Stimulated activated CD4-positive, alpha-beta T cell treated with anti-CD3 and anti-CD28 coated beads, Interleukin-2, amount 100 ng/mL, for 48 hours (primary cell): Measurements from ENCODE around the gene ST7.

Source experiments
- DNase-seq, 2 donors: peaks; one replicate each; pipeline ENCODE4 v3.0.0-alpha.2; 2020

ST7 gene

DNA sequence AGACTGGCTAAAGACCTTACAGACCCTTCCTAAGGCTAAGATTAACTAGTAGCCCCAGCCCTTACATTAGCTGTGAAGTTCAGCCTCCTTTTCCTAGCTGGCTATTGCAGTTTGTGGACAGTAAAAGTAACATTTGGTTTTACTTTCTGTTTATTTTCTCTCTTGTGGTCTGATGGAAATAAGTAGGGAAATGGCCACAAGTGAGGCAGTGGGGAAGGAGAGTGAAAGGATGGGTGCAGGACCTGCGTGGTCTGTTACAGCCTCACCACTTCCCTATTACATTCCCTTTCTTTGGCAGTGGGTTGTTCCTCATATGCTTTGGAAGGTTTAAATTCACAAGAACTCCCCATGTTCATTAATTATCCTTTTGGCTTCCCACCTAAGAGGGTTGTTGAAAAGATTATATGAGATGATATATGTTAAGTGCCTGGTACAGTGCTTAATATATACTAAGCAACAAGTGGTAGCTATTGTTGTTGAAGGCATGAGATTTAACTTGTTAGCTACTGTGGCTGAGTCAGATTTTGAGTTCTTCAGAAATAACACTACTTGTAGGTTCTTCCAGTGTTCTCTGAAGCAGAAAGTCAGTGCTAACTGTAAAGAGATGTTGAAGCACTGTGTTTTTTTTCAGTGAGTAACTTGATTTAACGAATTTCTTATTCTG lies 181.7 kb downstream of the ST7 start:
- no peak for DNase-seq

DNA sequence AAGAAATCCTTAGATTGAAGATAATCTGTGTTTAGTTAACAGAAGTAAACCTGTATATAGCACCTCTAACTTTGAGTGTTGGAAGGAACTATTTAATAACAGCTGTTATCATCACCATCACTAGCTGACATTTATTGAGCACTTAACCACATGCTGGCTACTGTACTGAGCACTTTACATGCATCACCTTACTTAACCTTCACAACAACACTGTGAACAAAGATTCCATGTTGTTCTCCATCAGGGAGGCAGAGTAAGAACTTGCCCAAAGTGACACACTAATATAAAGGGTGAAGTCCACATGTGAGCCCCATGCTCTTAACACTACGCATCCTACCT lies 182.2 kb downstream of the ST7 start:
- DNase-seq, result no peak

DNA sequence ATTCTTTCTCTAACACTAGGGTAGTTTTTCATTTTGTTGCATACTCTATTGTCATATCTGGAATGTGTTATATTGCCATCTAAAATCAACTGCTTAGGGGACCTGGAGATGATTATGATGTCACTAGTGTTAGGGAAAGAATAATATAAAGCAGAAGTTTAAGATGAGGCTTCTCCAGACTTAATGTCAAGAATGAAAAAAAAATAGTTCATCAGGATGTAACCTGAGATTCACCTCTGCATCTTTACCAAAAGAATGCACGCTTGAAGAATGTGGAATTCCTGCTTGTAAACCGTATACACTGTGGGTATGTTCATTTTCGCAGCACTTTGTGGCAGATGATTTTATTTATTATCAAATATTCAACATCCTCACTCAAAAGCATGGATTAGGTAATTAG lies 184.6 kb downstream of the ST7 start:
- DNase-seq, result no peak

DNA sequence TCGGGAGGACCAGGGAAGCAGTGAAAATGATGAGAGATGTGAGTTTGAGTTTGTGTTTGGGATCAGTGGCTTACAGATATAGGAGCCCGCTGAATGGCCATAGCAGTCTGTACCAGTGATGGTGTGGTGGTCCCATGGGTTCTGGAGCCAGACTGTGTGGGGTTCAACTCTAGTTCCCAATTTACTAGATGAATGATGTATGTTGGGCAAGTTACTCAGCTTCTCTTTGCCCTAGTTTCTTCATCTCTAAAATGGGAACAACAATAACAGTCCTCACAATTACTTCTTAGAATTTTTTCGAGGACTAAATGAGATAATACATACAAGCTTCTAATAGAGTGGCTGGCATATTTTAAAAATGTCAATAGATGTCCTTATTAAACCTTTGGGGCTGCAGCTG lies 185.2 kb downstream of the ST7 start:
- DNase-seq, result no peak

DNA sequence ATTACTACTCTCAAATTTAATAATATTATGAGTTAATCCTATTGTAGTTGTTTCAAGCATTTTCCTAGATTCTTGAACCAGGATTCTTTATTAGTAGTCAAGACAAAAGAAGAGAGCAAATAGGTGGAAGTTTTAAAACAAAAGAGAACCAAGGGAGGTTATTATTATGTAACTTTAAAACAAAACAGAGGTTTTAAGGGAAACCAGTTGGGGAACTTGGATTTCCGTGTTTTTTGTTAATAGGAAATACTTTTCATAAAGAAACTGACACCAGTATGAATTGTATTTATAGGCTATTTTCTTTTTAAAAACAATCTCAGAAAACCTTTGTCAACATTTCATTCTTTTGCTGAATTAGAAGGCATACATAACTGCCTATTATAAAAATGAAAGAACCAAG lies 185.7 kb downstream of the ST7 start:
- DNase-seq, result no peak

DNA sequence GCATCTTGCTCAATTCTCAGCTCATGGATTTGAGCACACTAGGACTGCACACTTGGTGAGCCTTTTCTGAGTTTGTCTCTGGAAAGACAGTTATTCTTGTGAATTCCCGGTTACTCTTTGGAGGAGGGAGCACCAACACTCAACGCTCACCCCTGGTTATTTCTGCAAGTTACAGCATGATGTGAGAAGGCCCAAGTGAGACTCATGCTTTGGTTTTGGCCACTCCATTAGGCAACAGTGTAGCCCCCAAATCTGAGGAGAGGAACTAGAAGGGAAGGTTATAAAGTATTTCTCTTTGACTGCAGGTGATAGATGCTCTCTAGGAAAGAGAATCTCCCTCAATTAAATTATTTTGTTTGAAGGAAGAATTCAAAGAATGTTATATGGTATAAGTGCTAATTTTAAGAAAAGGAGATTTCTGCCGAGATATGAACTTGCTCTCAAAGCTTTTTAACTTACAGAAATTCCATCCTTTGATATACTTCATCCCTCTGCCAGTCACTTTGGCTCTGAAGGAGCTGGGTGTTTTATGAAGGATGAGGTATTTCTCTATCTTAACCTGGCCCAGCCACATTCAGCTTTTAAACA lies 186.2 kb downstream of the ST7 start:
- DNase-seq, result no peak

DNA sequence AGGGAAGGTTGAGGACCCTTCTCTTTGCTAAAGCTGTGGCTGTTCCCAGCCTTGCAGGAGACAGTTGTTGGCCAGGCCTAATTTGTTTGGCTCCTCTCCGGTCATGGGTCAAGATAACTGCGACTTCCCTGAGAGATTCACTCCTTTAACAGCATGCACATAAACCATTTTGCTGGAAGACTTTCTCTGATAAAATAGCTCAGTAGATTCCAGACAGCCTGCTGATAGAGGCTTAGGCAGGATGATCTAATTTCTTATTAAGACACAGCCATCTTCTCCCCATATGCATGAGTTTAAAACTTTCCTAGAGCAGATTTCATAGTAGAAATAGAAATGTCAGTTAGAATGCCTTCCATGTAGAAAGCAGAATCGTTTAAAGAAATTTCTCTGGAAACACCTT lies 187.6 kb downstream of the ST7 start:
- DNase-seq, result no peak

DNA sequence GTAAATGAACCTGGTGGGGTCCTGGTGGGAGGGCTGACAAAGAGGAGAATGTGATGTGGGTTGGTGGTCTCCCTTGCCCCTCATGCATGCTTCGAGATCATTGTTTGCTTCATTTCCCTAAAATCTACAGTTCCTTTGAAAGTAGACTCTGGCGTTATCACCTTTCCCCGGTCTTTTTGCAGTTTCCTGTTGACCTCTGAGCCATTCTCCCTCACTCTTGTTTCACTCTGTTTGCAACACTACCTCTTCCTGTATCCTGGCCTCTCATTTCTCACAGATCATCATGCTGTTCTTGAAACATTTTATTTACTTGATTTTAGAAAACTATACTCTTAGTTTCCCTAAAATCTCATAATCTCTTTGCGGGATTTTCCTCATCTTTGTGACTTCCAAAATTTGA lies 189.8 kb downstream of the ST7 start:
- no peak for DNase-seq

DNA sequence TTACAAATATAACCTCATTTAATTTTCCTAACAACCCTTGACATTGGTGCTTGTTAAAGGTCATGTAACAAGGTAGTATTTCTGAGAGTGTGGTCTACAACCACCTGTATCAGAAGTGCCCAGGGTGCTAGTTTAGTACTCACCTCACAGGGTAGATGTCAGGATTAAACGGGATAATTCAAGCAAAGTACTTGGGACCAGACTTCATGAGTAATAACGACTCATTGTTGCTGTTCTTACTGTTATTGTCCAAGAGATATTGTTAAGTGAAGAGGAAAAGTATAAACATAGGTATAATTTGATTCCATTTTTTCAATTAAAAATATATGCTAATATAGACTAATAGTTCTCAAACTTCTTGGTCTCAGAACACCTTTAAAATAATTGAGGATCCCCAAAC lies 190.3 kb downstream of the ST7 start:
- no peak for DNase-seq

DNA sequence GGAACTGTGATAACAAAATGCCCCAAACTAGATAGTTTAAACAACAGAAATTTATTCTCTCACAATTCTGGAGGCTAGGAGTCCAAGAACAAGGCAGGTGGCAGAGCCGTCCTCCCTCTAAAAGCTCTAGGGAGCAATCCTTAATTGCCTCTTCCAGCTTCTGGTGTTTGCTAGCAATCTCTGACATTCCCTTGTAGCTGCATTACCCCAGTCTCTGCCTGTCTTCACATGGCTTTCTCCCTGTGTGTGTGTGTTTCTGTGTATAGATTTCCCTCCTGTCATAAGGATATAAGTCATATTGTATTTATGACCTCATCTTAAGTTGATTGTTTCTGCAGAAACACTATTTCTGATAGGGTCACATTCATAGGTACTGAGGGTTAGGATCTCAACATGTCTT lies 192.0 kb downstream of the ST7 start:
- no peak for DNase-seq

DNA sequence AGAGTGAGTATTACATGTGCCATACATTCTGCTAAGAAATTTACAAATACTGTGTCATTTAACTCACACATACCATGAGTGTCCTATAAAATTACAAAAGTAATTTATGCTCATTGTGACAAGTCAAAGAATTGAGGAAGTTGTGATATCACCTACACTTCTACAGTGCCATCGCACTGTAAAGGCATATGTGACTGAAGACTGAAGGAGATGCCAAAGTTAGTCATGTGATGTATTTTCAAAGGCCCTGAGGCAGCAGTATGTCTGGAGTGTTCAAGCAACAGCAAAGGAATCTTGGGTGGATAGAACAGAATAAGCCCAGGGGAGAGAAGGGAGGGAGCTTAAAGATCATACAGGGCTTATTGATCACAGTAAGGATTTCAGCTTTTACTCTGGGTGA lies 192.8 kb downstream of the ST7 start:
- no peak for DNase-seq

DNA sequence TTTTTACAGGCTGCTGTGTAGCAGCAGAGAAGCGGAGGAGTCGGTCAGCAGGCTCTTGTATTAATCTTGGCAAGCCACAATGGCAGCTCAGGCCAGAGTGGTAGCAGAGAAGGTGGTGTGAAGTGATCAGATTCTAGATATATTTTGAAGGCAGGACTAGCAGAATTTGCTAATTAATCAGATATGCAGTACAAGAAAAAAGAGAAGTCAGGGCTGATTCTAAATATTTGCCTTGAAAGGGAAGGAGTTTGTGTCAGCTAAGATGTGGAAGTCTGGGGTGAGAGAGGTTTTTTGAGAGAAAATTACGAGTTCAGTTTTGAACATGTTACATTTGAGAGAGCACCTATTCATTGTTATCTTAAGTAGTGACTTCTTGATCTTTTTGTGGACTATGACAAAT lies 193.2 kb downstream of the ST7 start:
- no peak for DNase-seq

DNA sequence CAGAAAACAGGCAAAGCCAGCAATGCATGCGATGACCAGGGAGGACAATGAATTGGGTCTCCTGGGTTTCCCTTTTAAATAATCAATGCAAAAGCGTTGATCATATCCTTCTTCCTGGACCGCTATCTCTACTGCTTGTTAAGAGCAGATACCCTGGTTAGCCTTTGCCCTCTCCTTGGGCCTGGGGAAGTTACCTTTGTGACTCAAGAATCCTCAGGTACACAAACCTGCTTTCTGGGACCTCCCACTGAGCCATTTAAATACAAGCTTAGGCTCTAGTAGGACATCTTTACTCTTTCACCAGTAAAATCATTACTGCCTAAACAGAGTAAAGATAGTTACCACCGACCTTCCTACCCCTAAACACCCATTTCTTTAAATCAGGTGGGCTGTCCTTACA lies 195.7 kb downstream of the ST7 start:
- no peak for DNase-seq

DNA sequence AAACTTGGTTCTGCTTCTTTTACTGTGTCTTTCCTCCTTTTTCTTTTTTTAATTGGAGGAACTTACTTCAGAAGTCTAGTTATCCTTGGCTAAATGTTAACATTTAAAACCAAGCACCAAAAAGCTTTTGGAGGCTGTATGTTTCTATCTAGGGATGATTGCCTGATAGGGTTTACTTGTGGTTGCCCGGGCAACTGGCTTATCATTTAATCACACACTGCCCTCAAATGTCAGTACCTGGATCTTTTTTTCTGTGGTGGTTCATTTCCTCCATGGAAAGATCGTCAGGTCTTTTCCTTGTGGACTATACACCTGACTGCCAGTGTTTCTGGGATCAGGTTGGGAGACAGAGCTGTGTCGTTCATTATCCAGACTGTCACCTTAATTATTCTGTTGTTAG lies 196.4 kb downstream of the ST7 start:
- no peak for DNase-seq

DNA sequence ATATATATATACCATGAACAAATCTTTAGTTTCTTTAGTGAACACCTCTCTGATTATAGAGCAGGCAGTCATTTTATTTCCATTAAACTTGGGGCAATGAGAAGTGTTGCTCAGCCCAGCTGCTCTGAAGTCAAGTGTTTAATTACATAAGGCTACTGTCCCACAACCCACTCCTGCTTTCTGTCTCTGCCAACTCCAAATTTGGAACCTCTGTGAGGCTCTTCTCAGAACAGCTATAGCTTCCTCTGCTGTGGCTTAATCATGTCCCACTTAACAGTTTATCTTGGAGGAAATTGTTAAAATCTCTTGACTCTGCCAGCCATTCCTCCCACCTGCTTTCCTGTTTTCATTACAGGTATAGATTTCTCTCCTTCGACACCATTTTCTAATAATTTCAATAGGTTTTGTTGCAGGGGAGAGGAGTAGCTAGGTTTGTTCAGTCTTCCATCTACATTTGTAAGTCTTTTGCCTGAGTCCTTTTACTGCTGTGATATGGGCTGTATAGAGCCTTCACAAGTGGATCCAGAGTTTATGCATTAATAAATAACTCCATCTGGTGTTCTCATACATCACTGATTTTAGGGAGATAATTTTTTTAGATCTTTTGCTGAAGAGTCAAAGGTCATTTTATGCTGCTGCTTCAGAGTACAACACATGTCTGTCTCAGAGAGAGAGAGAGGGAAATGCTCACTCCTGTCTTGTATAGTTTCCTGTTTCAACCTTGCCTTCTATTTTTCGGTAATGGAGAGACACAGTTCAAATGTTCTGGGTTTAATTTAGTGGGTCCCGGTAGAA lies 199.1 kb downstream of the ST7 start:
- no peak for DNase-seq

DNA sequence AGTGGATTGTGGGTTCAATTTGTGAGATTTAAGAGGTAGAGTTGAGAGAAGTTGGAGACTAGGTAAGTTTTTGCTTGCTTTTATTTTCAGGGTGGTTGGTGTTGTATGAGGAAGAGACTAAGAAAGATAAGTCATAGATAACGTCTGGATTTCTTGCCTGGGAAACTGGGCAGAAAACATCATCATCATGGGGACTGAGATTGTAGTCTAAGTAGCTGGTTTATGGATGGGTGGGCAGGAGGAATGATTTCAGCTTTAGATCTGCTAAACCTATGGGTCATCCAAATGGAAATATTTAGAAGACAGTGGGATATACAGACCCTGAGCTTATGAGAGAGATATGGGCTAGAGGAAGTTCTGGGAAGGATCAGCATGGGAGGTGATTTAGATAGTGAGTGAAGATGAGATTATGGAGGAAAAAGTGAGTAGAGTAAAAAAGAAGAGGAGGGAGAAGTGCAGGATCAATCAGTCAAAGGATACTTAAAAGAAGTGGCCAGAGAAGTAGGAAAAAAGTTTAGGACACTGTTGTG lies 199.8 kb downstream of the ST7 start:
- DNase-seq, result no peak

DNA sequence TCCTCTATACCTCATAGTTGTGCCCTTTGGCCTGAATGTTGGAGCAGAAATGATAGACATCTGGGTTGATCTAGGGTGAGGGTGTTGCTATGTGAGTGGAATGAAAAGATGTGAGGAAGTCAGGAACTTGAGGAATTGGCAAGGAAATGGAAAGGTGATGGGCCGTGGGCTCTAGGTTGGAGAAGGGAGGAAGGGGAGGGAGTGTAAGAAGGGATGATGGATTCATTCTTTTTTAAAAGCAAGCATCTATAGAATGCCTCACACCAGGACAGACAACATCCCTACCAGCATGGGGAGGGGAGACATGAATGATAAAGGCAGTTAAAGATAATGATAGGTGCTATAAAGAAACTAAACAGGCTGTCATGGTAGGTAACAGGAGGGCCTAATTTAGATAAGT lies 201.4 kb downstream of the ST7 start:
- DNase-seq, result no peak

DNA sequence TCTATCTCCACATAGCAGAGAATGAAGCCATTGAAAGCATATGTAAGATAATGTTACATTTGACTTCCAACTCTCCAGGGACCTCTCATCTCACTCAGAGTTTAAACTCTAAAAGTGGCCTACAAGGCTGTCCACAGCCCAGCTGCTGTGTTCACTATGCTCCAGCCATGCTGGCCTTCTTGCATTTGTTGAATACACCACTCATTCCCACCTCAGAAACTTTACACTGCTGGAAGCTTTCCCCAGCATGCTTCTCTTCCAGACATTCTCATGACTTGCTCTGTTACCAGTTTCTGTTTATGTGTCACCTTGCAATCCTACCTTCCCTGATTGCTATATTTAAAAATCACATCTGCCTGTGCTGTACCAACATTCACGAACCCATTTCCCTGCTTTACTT lies 202.4 kb downstream of the ST7 start:
- no peak for DNase-seq

DNA sequence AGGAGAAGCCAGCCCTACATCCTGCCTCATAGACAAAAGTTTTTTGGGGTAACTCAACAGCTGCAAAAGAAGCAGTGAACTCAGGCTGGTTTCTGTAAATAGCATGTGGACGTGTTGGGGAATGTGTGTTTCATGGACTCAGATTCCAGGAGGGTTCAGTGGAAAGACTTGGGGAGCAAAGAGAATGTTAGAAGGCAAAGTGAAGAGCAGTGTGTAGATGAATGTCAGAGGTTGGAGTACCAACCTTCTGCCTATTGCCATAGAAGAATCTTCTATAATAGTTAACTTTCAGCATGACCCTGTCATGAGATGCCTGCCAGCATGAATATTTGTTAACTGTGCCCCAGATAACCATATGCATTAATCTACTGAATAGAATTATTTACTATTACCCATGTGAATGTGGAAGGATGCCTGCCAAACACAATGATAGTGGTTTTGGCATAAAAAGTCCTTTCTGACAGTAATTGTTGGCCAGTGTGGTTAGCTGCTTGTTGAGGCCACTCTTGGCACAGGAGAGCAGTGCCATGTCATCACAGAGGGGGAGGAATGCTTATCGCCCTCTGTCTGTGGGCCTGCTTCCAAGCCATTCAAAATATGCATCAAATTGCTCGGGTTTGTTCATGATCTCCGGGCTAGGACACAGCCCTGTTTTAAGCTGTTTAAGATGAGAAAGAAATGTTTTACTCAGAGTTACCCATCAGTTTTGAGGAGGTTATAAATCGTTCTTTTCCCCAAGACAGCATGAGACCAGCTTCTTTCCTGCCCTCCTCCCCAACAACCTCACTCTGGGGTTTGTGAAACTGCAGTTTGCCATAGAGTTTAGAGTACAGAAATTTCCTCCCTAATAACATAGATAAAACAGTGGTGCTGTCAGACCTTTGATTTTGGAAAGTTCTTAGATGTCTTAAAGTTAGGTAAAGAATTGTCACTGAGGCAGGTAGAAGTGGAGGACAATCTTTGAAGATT lies 204.2 kb downstream of the ST7 start:
- DNase-seq, result no peak

DNA sequence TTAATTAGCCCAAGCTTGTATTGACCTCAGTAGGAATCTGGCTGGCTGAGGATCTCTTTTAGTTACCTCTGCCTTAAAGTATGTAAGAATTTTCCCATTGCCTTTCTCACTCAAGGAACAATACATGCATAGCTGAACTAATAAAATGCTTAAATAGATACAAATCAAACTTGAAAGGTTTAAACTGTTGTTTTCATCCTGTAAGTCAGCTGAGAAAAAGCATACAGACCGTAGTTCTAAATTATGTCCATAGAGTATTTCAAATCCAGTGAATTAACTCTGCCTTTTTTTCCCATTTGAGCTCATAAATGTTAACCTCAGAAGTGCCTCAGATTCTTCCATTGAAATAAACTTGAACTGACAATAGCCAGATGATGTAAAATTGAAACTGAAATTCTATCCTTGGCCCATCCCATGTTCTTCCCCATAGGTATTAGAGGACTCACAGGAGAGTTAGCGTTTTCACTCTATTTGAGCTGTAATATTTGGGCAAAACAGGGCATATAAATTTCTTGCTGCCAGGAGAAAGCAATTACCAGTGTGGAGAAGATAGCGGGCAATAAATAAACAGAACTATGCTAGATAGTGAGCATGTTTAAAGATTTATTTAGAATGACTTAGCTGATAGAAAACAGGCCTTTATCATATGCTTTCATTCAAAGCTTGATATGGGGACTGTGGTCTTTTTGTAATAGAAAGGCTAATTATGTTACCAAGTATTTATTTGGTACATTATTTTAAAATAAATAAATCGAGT lies 205.8 kb downstream of the ST7 start:
- no peak for DNase-seq

DNA sequence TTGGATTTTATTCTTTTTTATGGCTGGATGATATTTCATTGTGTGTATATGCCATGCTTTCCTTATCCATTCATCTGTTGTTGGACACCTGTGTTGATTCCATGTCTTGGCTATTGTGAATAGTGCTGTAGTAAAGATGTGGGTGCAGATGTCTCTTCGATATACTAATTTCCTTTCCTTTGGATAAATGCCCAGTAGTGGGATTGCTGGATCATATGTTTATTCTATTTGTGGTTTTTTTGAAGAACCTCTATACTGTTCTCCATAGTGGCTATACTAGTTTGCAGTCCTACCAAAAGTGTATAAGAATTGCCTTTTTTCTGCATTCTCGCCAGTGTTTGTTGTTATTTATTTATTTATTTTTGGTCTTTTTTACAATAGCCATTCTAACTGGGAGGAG lies 209.8 kb downstream of the ST7 start:
- DNase-seq, result no peak

DNA sequence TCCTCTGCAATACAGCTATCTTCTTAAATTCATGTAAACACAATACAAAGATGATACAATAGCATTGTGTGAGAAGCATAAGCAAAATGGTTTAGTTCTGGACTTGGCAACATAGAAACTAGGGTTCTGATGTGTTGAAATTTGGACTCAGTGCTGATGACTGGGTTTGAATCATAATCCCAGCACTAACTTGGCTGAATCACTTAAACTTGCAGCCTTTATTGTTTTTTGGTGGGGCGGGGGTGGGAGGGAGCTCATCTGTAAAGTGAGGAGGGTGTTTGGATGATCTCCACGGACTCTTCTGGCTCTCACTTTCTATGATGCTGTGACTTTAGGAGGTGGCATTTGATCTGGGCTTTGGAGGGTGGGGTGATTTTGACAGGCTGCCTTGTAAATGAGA lies 211.3 kb downstream of the ST7 start:
- DNase-seq, result no peak
